Stimulated activated CD8-positive, alpha-beta memory T cell treated with anti-CD3 and anti-CD28 coated beads, Interleukin-4, amount 100 ng/mL, for 4 hours (primary cell): ENCODE data around the gene OCIAD2.
"Not testable (repeated sequence)": the region's sequence is repeated elsewhere in the genome, so short reads cannot be mapped to it uniquely, and the experiment has no call there.

Experiments used
- DNase-seq, 2 donors: peaks; one replicate each; pipeline ENCODE4 v3.0.0-alpha.2; 2020; ENCODE audit warnings: low read depth in 2 of 2, low spot score in 1 of 2

The OCIAD2 gene

DNA sequence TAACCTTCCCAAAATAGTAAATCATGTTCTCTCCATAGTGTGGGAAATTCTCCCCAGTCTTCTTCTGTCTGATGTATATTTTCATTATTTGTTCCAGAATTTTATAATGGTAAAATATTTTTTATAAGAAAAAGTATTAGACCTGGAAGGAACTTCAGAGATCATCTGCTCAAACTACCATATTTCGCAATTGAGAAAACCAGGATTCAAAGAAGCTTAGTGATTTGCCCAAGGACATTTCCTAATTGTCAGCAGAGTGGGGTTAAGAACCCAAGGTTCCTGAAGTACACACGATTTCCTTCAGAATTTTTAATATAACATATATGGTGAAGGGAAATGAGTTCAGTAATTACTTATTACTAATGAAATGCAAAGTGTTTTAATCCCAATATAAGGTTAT lies 51.6 kb downstream of the OCIAD2 start:
- no peak for DNase-seq

- DNase-seq, result no peak
Measured at GRCh38 chr4:48854395-48854683, 52.2 kb downstream of the OCIAD2 start.

DNA sequence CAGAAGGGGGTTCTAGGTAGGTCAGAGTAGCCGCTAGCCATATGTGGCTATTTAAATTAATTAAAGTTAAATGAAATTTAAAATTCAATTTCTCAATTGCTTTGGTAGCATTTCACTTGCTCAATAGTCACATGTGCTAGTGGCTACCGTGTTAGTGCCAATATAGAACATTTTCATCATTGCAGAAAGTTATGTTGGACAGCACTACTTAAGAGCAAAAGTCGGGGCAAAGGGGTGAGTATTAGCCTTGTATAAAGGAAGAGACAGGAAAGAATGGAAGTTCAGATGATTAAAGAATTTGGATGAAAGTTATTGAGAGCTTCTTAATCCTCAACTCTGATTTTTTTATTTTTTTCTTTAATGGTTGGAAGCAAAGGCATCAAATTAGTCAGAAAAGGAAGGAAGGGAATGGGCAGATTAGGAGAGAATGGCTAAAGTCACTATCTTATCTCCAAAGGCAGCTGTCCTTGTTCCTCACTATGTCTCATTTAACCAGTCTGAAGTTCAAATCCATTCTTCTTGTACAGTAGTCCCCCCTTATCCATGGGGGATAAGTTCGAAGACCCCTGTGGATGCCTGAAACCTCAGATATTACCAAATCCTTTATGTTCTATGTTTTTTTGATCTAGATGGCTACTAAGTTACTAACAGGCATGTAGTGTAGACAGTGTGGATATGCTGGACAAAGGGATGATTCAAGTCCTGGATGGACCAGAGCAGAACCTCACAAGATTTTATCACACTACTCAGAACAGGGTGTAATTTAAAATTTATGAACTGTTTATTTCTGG lies 52.8 kb downstream of the OCIAD2 start:
- DNase-seq, result no peak

- no peak for DNase-seq
Measured at GRCh38 chr4:48851651-48852050, 54.9 kb downstream of the OCIAD2 start.

DNA sequence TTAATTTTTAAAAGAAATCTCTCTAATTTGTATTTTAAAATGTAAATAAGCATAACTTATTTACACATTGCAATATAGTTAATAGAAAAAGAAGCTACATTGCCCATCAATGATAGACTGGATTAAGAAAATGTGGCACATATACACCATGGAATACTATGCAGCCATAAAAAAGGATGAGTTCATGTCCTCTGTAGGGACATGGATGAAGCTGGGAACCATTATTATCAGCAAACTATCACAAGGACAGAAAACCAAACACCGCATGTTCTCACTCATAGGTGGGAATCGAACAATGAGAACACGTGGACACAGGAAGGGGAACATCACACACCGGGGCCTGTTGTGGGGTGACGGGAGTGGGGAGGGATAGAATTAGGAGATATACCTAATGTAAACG lies 57.8 kb downstream of the OCIAD2 start:
- not testable (repeated sequence) for DNase-seq

DNA sequence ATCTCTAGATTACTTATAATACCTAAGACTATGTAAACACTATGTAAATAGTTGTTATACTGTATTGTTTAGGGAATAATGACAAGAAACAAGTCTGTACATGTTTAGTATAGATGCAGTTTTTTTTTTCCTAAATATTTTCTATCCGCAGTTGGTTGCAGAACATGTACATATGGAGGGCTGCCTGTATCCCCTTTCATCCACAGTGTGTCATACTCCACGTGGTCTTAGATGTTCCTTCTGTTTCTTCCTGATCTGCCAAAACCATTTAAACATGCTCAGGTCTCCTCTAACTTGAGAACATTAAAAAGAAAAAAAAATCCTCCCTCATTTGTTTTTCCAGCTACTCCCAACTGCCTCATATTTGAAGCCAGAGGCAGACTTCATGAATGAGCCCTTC lies 61.7 kb downstream of the OCIAD2 start:
- no peak for DNase-seq

- DNase-seq, result no peak
Measured at GRCh38 chr4:48841045-48841827, 65.3 kb downstream of the OCIAD2 start.

DNA sequence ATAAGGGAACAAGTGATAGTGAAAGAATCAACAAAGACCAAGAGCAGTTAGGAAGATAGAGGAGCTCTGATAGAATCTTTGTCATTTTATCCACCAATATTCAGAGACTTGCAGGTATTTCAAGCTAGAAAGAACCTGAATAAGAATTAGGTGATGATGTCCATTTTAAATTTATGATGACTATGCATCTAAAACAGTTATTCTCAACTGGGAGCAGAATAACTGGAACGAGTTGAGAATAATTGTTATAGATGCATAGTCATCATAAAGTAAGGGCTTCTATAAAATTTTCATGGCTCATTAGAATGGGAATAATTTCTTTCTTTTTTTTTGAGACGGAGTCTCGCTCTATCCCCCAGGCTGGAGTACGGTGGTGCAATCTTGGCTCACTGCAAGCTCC lies 69.9 kb downstream of the OCIAD2 start:
- no peak for DNase-seq
